Type B pancreatic cell (in vitro differentiated cells): ENCODE results near the gene SHROOM2. TPM values are rescaled to one million over a fixed set of nuclear protein-coding genes. Genes with fewer than 3 reads are reported as not detected.
A peak's percentile ranks its signal among the peaks of the same experiment; 100 is the strongest.

ENCODE experiments used
- DNase-seq: peaks from one replicate; pipeline ENCODE4 v3.0.0; 2021; ENCODE audit warnings: mixed read lengths; ENCODE audit not compliant: unreplicated experiment; ENCODE audit errors: extremely low spot score
- H3K27ac Mint-ChIP-seq: 2 replicates; pipeline ENCODE4 v1.8.0; 2021; ENCODE audit warnings: mild to moderate bottlenecking, mixed read lengths
- H3K27me3 Mint-ChIP-seq: 2 replicates; pipeline ENCODE4 v1.8.0; 2021; ENCODE audit warnings: mixed read lengths
- H3K36me3 Mint-ChIP-seq: 2 replicates; pipeline ENCODE4 v1.8.0; 2021; ENCODE audit warnings: mixed read lengths
- H3K4me1 Mint-ChIP-seq: one replicate; pipeline ENCODE4 v1.8.0; 2021; ENCODE audit warnings: mixed read lengths; ENCODE audit not compliant: unreplicated experiment
- H3K4me3 Mint-ChIP-seq: 2 replicates; pipeline ENCODE4 v1.8.0; 2021; ENCODE audit warnings: mild to moderate bottlenecking, mixed read lengths
- H3K9me3 Mint-ChIP-seq: 2 replicates; pipeline ENCODE4 v1.8.0; 2021; ENCODE audit warnings: mixed read lengths
- total RNA-seq: library from RNA; stranded (reverse); gene quantifications from 2 replicates; pipeline ENCODE4 v1.2.1, GENCODE V29; 2021; ENCODE audit warnings: low replicate concordance
- TF ChIP-seq, protein P1 (sequence below): fragments of 200-600 bp; sonication (generic); conservative IDR thresholded peaks from 2 replicates; pipeline ENCODE4 v1.5.0; 2021; ENCODE audit warnings: antibody characterized with exemption, mild to moderate bottlenecking

SHROOM2 gene
- total RNA-seq, 1 donor from 2014 or later = 8.4 TPM

DNA sequence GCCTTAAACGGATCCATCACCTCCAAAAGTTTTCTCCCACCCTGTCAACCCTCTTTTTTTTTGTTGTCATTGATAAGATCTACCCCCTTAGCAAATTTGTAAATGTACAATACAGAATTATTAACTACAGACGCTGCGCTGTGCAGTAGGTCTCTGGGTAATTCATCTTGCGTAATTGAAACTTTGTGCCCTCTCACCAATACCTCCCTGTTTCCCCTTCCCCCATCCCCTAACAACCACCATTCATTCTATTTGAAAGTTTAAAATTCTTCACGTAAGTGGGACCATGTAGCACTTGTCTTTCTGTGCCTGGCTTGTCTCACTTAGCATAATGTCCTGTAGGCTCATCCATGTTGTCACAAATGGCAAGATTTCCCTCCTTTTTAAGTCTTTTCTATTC, 135.2 kb downstream of the SHROOM2 start:
- no peaks in the 10 kb centered on the region for H3K27me3 Mint-ChIP-seq
- H3K4me1 Mint-ChIP-seq = peaks cover 4% of the 10 kb centered on the region
- peaks cover 5% of the 10 kb centered on the region for H3K9me3 Mint-ChIP-seq
- H3K36me3 Mint-ChIP-seq = peaks cover 5% of the 10 kb centered on the region
- TF ChIP-seq, protein P1, sequence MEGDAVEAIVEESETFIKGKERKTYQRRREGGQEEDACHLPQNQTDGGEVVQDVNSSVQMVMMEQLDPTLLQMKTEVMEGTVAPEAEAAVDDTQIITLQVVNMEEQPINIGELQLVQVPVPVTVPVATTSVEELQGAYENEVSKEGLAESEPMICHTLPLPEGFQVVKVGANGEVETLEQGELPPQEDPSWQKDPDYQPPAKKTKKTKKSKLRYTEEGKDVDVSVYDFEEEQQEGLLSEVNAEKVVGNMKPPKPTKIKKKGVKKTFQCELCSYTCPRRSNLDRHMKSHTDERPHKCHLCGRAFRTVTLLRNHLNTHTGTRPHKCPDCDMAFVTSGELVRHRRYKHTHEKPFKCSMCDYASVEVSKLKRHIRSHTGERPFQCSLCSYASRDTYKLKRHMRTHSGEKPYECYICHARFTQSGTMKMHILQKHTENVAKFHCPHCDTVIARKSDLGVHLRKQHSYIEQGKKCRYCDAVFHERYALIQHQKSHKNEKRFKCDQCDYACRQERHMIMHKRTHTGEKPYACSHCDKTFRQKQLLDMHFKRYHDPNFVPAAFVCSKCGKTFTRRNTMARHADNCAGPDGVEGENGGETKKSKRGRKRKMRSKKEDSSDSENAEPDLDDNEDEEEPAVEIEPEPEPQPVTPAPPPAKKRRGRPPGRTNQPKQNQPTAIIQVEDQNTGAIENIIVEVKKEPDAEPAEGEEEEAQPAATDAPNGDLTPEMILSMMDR = no peak
- no peak overlapping the region for H3K4me3 Mint-ChIP-seq
- no peak overlapping the region for H3K27ac Mint-ChIP-seq
- DNase-seq = no peak

GRCh38 chrX:9923357-9923756, 137.1 kb downstream of the SHROOM2 start:
- DNase-seq = no peak
- peak overlapping the region; percentile 23 for H3K27ac Mint-ChIP-seq
- peaks cover 5% of the 10 kb centered on the region for H3K36me3 Mint-ChIP-seq
- H3K27me3 Mint-ChIP-seq = no peaks in the 10 kb centered on the region
- peaks cover 5% of the 10 kb centered on the region for H3K9me3 Mint-ChIP-seq
- no peak overlapping the region for H3K4me3 Mint-ChIP-seq
- TF ChIP-seq, protein P1 = no peak
- peaks cover 10% of the 10 kb centered on the region for H3K4me1 Mint-ChIP-seq

GRCh38 chrX:9926002-9926401, 139.8 kb downstream of the SHROOM2 start:
- Mint-ChIP-seq H3K4me1 (peaks cover 10% of the 10 kb centered on the region), H3K27ac (no peak overlapping the region)

GRCh38 chrX:9927698-9928482, 141.7 kb downstream of the SHROOM2 start:
- Mint-ChIP-seq H3K36me3 (peaks cover 6% of the 10 kb centered on the region), H3K9me3 (no peaks in the 10 kb centered on the region), H3K27ac (peak overlapping the region; percentile 35), H3K4me1 (peaks cover 10% of the 10 kb centered on the region), H3K4me3 (no peak overlapping the region), H3K27me3 (no peaks in the 10 kb centered on the region)
- TF ChIP-seq, protein P1 = no peak
- no peak for DNase-seq

More at GRCh38 chrX:9926002-9926401, 139.8 kb downstream of the SHROOM2 start:
- Mint-ChIP-seq H3K9me3 (no peaks in the 10 kb centered on the region), H3K36me3 (peaks cover 6% of the 10 kb centered on the region), H3K27me3 (no peaks in the 10 kb centered on the region), H3K4me3 (no peak overlapping the region)
- DNase-seq = no peak
- TF ChIP-seq, protein P1 = no peak

DNA sequence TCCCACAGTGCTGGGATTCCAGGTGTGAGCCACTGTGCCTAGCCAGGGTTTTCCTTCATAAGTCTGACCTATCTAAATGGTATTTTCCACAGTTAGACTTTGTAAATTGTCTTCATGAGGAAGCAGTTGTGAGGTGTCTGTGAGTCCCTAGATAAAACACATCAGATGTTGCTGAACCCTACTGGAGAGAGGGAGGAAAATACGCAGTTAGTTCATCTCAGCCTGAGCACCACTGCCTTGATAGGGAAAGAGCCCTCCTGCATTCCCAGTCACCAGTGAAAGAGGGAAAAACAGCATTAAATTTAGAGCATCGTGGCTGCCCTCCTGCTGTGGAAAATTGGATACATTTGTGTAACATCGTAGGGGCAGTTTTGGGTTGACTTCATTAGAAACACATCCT, 149.2 kb downstream of the SHROOM2 start:
- TF ChIP-seq, protein P1 = no peak
- no peaks in the 10 kb centered on the region for H3K27me3 Mint-ChIP-seq
- no peaks in the 10 kb centered on the region for H3K9me3 Mint-ChIP-seq
- DNase-seq = no peak
- H3K4me1 Mint-ChIP-seq = no peaks in the 10 kb centered on the region
- no peak overlapping the region for H3K27ac Mint-ChIP-seq
- H3K36me3 Mint-ChIP-seq = no peaks in the 10 kb centered on the region
- H3K4me3 Mint-ChIP-seq = no peak overlapping the region
